Keratinocyte (primary cell): ENCODE measurements around the gene SALL3. TPM values are rescaled to one million over a fixed set of nuclear protein-coding genes. Genes with fewer than 3 reads are reported as not detected.

Source experiments
- DNase-seq: peaks from one replicate; pipeline ENCODE4 v3.0.0-alpha.2; 2011; ENCODE audit warnings: low read depth, missing footprints, low spot score
- FAIRE-seq: peaks from 2 replicates; lab custom pipeline; 2011; peaks lifted over from hg19 to GRCh38; lab: Jason Lieb, UNC
- H2AFZ ChIP-seq: 2 replicates; pipeline ENCODE4 v1.6.0; 2012; ENCODE audit warnings: low read length, control low read depth, inconsistent platforms; ENCODE audit not compliant: control insufficient read depth
- H3K27ac ChIP-seq: 2 replicates; pipeline ENCODE4 v1.5.1; 2011; ENCODE audit warnings: low read length; ENCODE audit not compliant: control insufficient read depth, insufficient read depth
- H3K27me3 ChIP-seq: 3 replicates; pipeline ENCODE4 v1.6.0; 2011; ENCODE audit warnings: low read length; ENCODE audit not compliant: control insufficient read depth, insufficient read depth; ENCODE audit errors: extremely low read depth
- H3K36me3 ChIP-seq, 2 experiments: 2 replicates in 1 of 2; 3 replicates in 1 of 2; pipeline ENCODE4 v1.5.1; 2011; ENCODE audit warnings: low read length in 2 of 2, mild to moderate bottlenecking in 1 of 2; ENCODE audit not compliant: control insufficient read depth in 2 of 2, insufficient read depth in 2 of 2; ENCODE audit errors: extremely low read depth in 1 of 2
- H3K4me1 ChIP-seq: 3 replicates; pipeline ENCODE4 v1.5.1; 2011; ENCODE audit warnings: low read length; ENCODE audit not compliant: control insufficient read depth, insufficient read depth; ENCODE audit errors: extremely low read depth
- H3K4me2 ChIP-seq: 3 replicates; pipeline ENCODE4 v1.6.0; 2011; ENCODE audit warnings: low read depth, low read length; ENCODE audit not compliant: control insufficient read depth, insufficient read depth; ENCODE audit errors: extremely low read depth
- H3K4me3 ChIP-seq, 3 experiments: fragments of 200-600 bp in 1 of 3; sonication (generic) in 1 of 3; 2 replicates in 2 of 3; 3 replicates in 1 of 3; pipeline ENCODE4 v1.5.1; 2011 to 2016; ENCODE audit warnings: low read length in 3 of 3, mild to moderate bottlenecking in 3 of 3, control low read depth in 2 of 3, inconsistent platforms in 1 of 3, low read depth in 1 of 3, mixed read lengths in 1 of 3, mixed run types in 1 of 3, moderate library complexity in 1 of 3; ENCODE audit not compliant: control insufficient read depth in 2 of 3, insufficient read depth in 2 of 3; ENCODE audit errors: extremely low read depth in 1 of 3
- H3K79me2 ChIP-seq: 2 replicates; pipeline ENCODE4 v1.6.0; 2012; ENCODE audit warnings: low read length; ENCODE audit not compliant: control insufficient read depth, insufficient read depth
- H3K9ac ChIP-seq: 3 replicates; pipeline ENCODE4 v1.6.0; 2011; ENCODE audit warnings: low read length; ENCODE audit not compliant: control insufficient read depth, insufficient read depth; ENCODE audit errors: extremely low read depth
- H3K9me1 ChIP-seq: 3 replicates; pipeline ENCODE4 v1.6.0; 2011; ENCODE audit warnings: low read length; ENCODE audit not compliant: control insufficient read depth, insufficient read depth; ENCODE audit errors: extremely low read depth
- H3K9me3 ChIP-seq: 2 replicates; pipeline ENCODE4 v1.5.1; 2012; ENCODE audit warnings: low read depth, low read length; ENCODE audit not compliant: control insufficient read depth
- H4K20me1 ChIP-seq: 3 replicates; pipeline ENCODE4 v1.6.0; 2011; ENCODE audit warnings: low read length; ENCODE audit not compliant: control insufficient read depth, insufficient read depth; ENCODE audit errors: extremely low read depth
- CTCF ChIP-seq, 3 experiments: IDR thresholded peaks in 1 of 3; conservative IDR thresholded peaks in 1 of 3; optimal IDR thresholded peaks in 1 of 3; 2 replicates in 2 of 3; 3 replicates in 1 of 3; pipeline versions ENCODE3 to v1.5.1; 2011; ENCODE audit warnings: low read length in 3 of 3, mild to moderate bottlenecking in 3 of 3, moderate library complexity in 2 of 3, control low read depth in 1 of 3, inconsistent platforms in 1 of 3; ENCODE audit not compliant: insufficient read depth in 2 of 3; ENCODE audit errors: extremely low read depth in 1 of 3
- EZH2 ChIP-seq: IDR thresholded peaks from one replicate; pipeline ENCODE4 v1.6.1; 2012; ENCODE audit warnings: inconsistent platforms, mild to moderate bottlenecking, low read length, moderate library complexity
- dilution Hi-C: fragments of 300-500 bp; cut with MboI; formaldehyde crosslinking; loops from one replicate; pipeline ENCODE4 v1.7.0; 2020; ENCODE audit warnings: low sequenced_read_pairs; ENCODE audit not compliant: extremely low pct_ligation_motif_present
- polyA plus RNA-seq, 5 experiments: library from polyadenylated mRNA; depleted of rRNA in 3 of 5; stranded (reverse) in 3 of 5; stranded (forward) in 1 of 5; unstranded in 1 of 5; fragments of >200 nt; gene quantifications; 1 replicate in 1 of 5; 2 replicates in 3 of 5; 3 replicates in 1 of 5; pipeline versions ENCODE4 v1.2.1 to v1.2.3, GENCODE V29; 2011 to 2012; ENCODE audit warnings: missing spikeins in 2 of 5, low read depth in 1 of 5, low replicate concordance in 1 of 5

The SALL3 gene
- polyA plus RNA-seq, 1 donor (not counting 4 experiments of a cell fraction or from before 2014, with no cell fraction given) = not detected

GRCh38 chr18:78957140-78957539 is 22.5 kb upstream of the SALL3 start:
- dilution Hi-C loops = no loop called here
- no peak overlapping the region for H3K4me3 ChIP-seq
- H2AFZ ChIP-seq = no peak overlapping the region
- FAIRE-seq (no peak), DNase-seq (no peak)
- H3K79me2 ChIP-seq = no peaks in the 10 kb centered on the region
- H3K9me3 ChIP-seq = peaks cover 3% of the 10 kb centered on the region
- H4K20me1 ChIP-seq = no peaks in the 10 kb centered on the region
- TF ChIP-seq CTCF (optimal IDR thresholded peaks at IDR 0.05 in 1 of 3, IDR thresholded peaks at IDR 0.05 in 1 of 3, conservative IDR thresholded peaks at IDR 0.05 in 1 of 3; ENCODE audit: extremely low read depth in 1 of 3, insufficient read depth in 2 of 3, low read length in 3 of 3) (no peak), EZH2 (no peak)
- no peaks in the 10 kb centered on the region for H3K4me1 ChIP-seq
- H3K4me2 ChIP-seq = no peak overlapping the region
- no peak overlapping the region for H3K9ac ChIP-seq
- no peak overlapping the region for H3K27ac ChIP-seq
- no peaks in the 10 kb centered on the region for H3K27me3 ChIP-seq
- no peaks in the 10 kb centered on the region for H3K36me3 ChIP-seq
- H3K9me1 ChIP-seq = no peaks in the 10 kb centered on the region

- dilution Hi-C loops = loop anchor here (5.0 kb wide), 1 partner anchor 48 kb away; no protein-coding TSS in a partner anchor
- Histone ChIP-seq H3K9me1 (no peaks in the 10 kb centered on the region), H3K4me2 (no peak overlapping the region), H2AFZ (no peak overlapping the region), H3K4me1 (no peaks in the 10 kb centered on the region), H3K79me2 (no peaks in the 10 kb centered on the region), H3K9me3 (peaks cover 17% of the 10 kb centered on the region), H3K4me3 (no peak overlapping the region), H3K36me3 (no peaks in the 10 kb centered on the region), H3K27ac (no peak overlapping the region), H3K27me3 (no peaks in the 10 kb centered on the region), H3K9ac (no peak overlapping the region), H4K20me1 (no peaks in the 10 kb centered on the region)
- TF ChIP-seq CTCF (optimal IDR thresholded peaks at IDR 0.05 in 1 of 3, IDR thresholded peaks at IDR 0.05 in 1 of 3, conservative IDR thresholded peaks at IDR 0.05 in 1 of 3; ENCODE audit: extremely low read depth in 1 of 3, insufficient read depth in 2 of 3, low read length in 3 of 3) (no peak), EZH2 (no peak)
- no peak for FAIRE-seq
- no peak for DNase-seq
These were observed 18.9 kb upstream of the SALL3 start for GRCh38 chr18:78960709-78961108.
